ENCODE measurements around the gene KHDC4. TPM values are rescaled to one million over a fixed set of nuclear protein-coding genes. Genes with fewer than 3 reads are reported as not detected.

Gene KHDC4
- total RNA-seq, 4 donors from 2014 or later: 30.9 to 62.0 (median 39.5) TPM

GRCh38 chr1:155909894-155910293 lies 24.3 kb downstream of the KHDC4 start:
- TF ChIP-seq CTCF (IDR thresholded peaks at IDR 0.05; ENCODE audit: low read depth): no peak

- TF ChIP-seq CTCF (IDR thresholded peaks at IDR 0.05; ENCODE audit: low read depth): no peak
These were observed 30.0 kb downstream of the KHDC4 start for GRCh38 chr1:155904261-155904660.

GRCh38 chr1:155900161-155900560 lies 34.1 kb downstream of the KHDC4 start:
- no peak for TF ChIP-seq CTCF (IDR thresholded peaks at IDR 0.05; ENCODE audit: low read depth)

- TF ChIP-seq CTCF (IDR thresholded peaks at IDR 0.05; ENCODE audit: low read depth): no peak
These were observed 34.5 kb downstream of the KHDC4 start for GRCh38 chr1:155899683-155900082.

GRCh38 chr1:155898888-155899287 lies 35.3 kb downstream of the KHDC4 start:
- no peak for TF ChIP-seq CTCF (IDR thresholded peaks at IDR 0.05; ENCODE audit: low read depth)

GRCh38 chr1:155897746-155898145 lies 36.5 kb downstream of the KHDC4 start:
- no peak for TF ChIP-seq CTCF (IDR thresholded peaks at IDR 0.05; ENCODE audit: low read depth)

GRCh38 chr1:155893389-155894142 lies 40.6 kb downstream of the KHDC4 start:
- TF ChIP-seq CTCF (IDR thresholded peaks at IDR 0.05; ENCODE audit: low read depth): no peak
